ENCODE results near the gene NVL.
"Not testable (repeated sequence)": the region's sequence is repeated elsewhere in the genome, so short reads cannot be mapped to it uniquely, and the experiment has no call there.

NVL gene

GRCh38 chr1:224226849-224227502 is 103.0 kb downstream of the NVL start:
- DNase-seq = no peak

- no peak for DNase-seq
These were observed 105.9 kb downstream of the NVL start for GRCh38 chr1:224223819-224224714.

GRCh38 chr1:224219612-224220059 is 110.3 kb downstream of the NVL start:
- no peak for DNase-seq

GRCh38 chr1:224219011-224219611 is 110.9 kb downstream of the NVL start:
- no peak for DNase-seq

GRCh38 chr1:224217655-224218623 is 112.0 kb downstream of the NVL start:
- peak; percentile 25 for DNase-seq

GRCh38 chr1:224216382-224216781 is 113.6 kb downstream of the NVL start:
- no peak for DNase-seq

GRCh38 chr1:224213438-224214119 is 116.4 kb downstream of the NVL start:
- no peak for DNase-seq

GRCh38 chr1:224212618-224213061 is 117.3 kb downstream of the NVL start:
- DNase-seq = no peak

- DNase-seq = no peak
These were observed 118.6 kb downstream of the NVL start for GRCh38 chr1:224211206-224211962.

- not testable (repeated sequence) for DNase-seq
These were observed 123.9 kb downstream of the NVL start for GRCh38 chr1:224205931-224206538.

- DNase-seq = peak; percentile 36
These were observed 124.5 kb downstream of the NVL start for GRCh38 chr1:224205438-224205840.

GRCh38 chr1:224203243-224204016 is 126.5 kb downstream of the NVL start:
- DNase-seq = no peak

- DNase-seq = no peak
These were observed 128.1 kb downstream of the NVL start for GRCh38 chr1:224201853-224202252.

- DNase-seq = no peak
These were observed 128.6 kb downstream of the NVL start for GRCh38 chr1:224201383-224201782.

- DNase-seq = no peak
These were observed 130.3 kb downstream of the NVL start for GRCh38 chr1:224199679-224200078.

- DNase-seq = no peak
These were observed 131.4 kb downstream of the NVL start for GRCh38 chr1:224198572-224198971.

- no peak for DNase-seq
These were observed 133.0 kb downstream of the NVL start for GRCh38 chr1:224196813-224197600.

GRCh38 chr1:224193319-224193966 is 136.5 kb downstream of the NVL start:
- no peak for DNase-seq

Data from KG1 (cell line).